Activated CD4-positive, CD25-positive, alpha-beta regulatory T cell treated with anti-CD3 and anti-CD28 coated beads, Interleukin-2, amount 50 U/mL, for 72 hours (primary cell): ENCODE data around the gene ICE1.
"Not testable (repeated sequence)": the region's sequence is repeated elsewhere in the genome, so short reads cannot be mapped to it uniquely, and the experiment has no call there.

Experiments
- DNase-seq: peaks from one replicate; pipeline ENCODE4 v3.0.0; 2021

The ICE1 gene

DNA sequence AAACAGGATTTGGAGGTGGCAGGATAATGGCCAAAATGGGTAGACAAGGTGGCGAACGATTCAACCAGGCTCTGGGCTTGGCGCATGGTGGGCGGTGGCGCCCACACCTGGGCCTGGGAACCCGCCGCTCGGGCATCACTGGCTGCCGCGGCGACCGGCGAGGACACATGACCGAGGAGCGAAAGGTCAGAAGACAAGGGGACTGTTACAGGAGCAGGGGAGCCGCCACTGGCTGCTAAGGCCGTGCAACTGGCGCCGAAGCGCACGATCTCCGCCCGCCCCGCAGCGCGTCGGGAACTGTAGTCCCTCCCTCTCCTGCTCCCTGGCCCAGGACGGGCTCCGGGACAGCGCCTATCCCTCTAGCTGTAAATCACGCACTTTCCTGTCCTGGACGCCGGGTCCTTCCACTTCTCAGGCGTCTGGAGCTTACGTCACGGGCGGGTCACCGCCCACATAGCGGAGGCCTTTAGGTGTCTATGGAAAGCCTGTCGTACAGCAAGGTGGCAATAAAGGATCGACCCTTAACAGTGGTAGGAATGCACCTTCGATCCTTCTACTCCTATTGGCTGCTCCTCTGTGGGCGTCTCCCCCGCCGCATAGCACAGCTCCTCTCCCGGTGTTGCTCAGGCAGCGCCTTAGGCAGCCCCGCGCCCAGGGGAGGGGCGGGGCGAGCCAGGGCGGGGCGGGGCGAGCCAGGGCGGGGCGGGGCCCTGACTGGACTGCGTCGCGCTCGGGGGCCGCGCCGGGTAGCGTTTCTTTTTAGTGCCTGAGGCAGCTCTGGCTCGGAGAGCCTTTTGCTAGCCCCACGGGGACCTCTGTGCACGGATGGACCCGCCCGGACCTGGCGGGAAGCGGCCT lies at the start of gene ICE1:
Gene ICE1 (plus strand): TSS at position 717 of the 858 bp plus-strand sequence. CDS start 239 bp downstream, outside the sequence.
- DNase-seq = peak; percentile 89

GRCh38 chr5:5372930-5373329 lies 49.5 kb upstream of the ICE1 start:
- DNase-seq = no peak

- no peak for DNase-seq
These were observed 49.0 kb upstream of the ICE1 start for GRCh38 chr5:5373351-5373989.

GRCh38 chr5:5374009-5374715 lies 48.3 kb upstream of the ICE1 start:
- DNase-seq = no peak

DNA sequence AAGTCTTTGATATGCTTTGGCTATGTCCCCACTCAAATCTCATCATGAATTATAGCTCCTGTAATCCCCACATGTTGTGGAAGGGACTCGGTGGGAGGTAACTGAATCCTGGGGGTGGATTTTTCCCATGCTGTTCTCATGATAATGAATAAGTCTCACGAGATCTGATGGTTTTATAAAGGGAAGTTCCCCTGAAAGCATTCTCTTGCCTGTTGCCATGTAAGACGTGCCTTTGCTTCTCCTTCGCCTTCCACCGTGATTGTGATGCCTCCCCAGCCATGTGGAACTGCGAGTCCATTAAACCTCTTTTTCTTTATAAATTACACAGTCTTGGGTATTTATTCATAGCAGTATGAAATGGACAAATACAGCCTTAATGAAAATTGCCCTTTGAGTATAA lies 44.7 kb upstream of the ICE1 start:
- DNase-seq = no peak

- no peak for DNase-seq
These were observed 43.9 kb upstream of the ICE1 start for GRCh38 chr5:5378531-5378930.

- DNase-seq = no peak
These were observed 42.2 kb upstream of the ICE1 start for GRCh38 chr5:5380298-5380697.

DNA sequence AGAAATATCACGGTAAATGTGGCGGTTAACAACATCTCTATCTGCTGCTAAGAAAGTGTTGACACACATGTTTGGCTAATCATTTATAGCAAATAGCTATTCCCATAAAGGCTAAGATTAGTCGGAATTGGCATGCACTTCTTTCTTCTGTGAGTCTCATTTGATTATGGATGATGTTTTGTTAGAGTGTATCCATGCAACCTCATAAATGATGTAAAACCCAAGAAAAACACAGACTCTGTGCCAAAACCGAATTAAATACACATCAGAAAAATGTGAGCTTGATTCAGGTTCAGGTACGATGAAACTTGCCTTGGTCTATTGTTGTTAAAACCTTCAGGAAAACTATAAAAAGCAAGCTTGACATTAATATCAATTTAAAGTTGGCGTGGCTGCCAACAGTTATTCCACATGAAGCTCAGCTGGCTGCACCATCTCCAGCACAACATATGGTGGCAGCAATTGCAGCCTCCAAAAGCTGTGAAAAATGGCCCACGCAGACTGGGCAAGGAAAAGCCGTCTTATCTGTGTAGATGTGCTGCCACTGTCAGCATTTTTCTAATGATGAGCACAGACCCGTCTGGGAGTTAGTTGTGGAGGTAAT lies 41.1 kb upstream of the ICE1 start:
- DNase-seq = no peak

DNA sequence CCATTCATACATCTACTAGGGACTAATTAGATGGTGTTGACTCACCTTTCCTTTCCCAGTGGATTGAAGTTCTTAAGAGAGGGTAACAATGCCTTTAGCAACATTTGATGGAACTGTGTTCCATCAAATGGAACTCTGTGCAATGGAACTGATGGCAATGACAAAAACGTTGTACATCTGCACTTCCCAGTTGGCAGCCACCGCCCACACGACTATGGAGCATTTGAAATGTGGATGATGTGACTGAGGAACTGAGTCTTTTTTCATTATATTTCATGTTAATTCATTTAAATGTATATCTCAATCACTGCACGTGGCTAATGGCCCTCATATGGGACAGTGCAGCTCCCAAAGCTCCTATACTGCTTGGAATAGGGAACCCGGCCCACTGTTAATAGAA lies 39.0 kb upstream of the ICE1 start:
- no peak for DNase-seq

- DNase-seq = no peak
These were observed 37.7 kb upstream of the ICE1 start for GRCh38 chr5:5384660-5385330.

- DNase-seq = no peak
These were observed 37.2 kb upstream of the ICE1 start for GRCh38 chr5:5385331-5385662.

GRCh38 chr5:5386329-5386728 lies 36.1 kb upstream of the ICE1 start:
- DNase-seq = no peak

DNA sequence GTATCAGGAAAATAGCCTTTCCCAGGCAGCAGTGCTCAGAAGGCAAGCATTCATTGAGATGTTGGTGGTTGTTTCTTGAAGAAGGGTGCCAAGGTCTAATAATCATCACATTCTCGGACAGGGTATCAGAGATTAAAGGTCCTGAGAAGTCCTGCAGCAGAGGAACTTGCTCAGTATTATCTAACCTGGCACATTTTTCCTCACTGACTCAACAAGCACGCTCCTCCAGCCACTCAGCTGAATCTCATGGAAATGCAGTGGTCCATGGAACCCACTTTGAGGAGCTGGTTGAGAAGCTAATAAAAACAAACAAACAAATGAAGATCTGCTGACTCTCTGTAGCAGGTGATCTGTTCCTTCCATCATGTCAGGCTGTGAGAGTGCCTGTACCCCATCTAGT lies 35.3 kb upstream of the ICE1 start:
- DNase-seq = no peak

DNA sequence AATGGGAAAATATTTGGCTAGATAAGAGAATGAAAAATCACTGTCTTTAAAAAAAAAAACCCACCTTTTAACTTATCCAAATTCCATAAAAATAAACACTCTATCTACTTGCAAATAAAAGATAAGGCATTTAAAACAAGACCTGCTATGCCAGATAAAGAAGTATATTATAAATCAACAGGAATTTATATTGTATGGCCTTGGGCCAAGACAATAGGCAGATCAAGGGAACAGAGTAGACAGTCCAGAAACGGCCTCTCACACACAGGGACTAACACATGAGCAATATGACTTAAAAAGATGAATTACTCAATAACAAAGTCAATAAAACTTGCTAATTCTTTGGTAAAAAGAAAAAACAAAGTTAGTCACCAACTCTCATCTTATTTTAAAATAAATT lies 34.7 kb upstream of the ICE1 start:
- DNase-seq = no peak

DNA sequence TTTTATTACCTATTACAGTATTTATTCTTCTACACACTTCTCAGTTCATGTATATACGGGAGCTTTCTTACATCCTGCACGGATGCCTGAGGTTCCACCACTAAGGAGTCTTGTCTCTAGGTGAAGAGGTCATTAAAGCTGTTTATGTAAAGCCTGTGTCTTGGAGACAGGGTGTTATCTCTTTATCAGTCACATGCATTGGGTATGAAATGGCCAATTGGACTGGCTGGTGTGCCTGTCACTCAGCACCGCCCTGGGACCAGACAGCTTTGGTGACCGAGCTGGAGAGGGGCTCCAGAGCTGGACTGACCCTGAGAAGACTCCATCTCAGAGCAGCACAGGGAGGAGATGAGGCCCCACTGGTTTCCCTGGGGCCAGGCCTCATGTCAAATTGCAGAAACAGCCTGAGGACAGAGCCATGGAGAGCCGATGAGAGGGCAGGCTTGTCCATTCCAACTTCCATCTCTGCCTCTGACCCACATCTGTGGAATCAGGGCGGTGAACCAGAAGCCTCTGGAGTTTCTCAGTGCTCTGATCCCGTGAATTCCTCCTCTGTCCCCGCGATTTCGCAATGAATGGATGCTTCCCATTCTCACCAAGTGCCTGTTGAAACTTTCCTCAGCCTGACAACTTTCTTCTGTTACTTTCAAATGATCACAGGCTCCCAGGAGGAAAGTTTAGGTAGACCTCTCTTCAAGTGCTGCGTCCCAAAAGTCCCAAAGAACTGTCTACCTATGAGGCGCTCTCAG lies 32.2 kb upstream of the ICE1 start:
- DNase-seq = not testable (repeated sequence)

DNA sequence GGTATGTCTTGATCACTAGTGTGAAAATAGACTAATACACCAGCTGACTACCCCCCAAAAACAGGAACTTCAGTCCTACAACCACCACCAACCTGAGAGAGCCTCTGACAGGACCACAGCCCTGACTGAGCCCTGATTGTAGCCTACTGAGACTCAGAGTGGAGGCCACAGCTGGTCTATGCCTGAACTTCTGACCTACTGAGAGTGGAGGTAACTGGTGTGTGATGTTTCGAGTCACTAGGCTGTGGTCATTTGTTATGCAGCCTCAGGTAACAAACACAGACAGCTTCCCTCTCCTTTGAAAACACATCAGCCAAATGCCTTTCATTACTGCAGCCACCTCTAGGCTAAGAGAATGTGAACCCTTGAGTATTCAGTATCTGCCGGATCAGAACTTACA lies 30.0 kb upstream of the ICE1 start:
- DNase-seq = not testable (repeated sequence)

DNA sequence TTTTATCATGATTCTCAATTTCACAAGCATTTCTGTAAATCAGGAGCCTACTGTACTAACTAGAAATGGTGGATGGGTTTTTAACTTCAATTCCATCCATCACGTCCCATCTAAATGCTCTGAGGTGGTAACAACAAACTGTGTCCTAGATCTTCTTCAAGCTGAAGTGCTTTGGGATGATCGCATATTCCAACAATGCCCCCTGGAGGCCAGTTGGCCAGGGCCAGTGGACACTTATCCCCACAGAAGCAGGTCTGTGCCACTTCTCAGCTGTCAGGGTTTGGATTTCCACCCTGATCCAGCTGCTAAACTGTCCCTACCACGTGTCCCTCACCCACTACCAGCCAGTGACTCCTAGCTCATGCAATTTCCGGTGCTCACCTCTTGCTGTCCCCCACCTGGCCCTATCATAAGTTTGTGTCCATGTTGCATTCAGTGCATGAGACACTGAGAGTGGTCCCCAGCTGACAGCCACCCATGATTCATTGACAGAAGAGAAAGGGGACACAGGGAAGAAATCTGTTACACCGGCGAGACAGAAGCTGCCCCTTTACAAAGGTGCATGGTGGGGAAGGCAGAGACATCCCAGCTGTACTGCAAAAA lies 28.0 kb upstream of the ICE1 start:
- not testable (repeated sequence) for DNase-seq

GRCh38 chr5:5395093-5395492 lies 27.4 kb upstream of the ICE1 start:
- not testable (repeated sequence) for DNase-seq

GRCh38 chr5:5398071-5398470 lies 24.4 kb upstream of the ICE1 start:
- DNase-seq = no peak

DNA sequence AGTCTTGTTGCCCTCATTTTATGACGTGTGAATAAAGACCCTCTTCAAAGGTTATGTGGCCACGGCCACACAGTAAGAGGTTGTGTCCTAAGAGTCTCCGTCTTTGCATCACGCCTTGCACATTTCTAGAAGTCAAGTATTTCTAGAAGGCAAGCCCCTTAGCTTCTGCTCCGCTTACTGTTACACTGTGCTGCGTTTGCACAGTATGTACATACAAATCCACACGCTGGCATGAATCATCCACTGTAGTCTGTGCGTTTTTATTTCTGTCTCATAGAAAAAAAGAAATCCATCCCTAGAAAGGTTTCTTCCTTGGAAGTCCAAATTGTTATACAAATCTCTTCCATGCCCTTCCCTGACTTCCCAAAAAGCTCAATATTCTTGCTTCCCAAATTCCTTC lies 21.4 kb upstream of the ICE1 start:
- DNase-seq = no peak

GRCh38 chr5:5403741-5404140 lies 18.7 kb upstream of the ICE1 start:
- DNase-seq = no peak

GRCh38 chr5:5404381-5404780 lies 18.1 kb upstream of the ICE1 start:
- DNase-seq = no peak
